Body of pancreas (tissue), 4 donors: Measurements from ENCODE around the gene PPME1. TPM values are rescaled to one million over a fixed set of nuclear protein-coding genes. Genes with fewer than 3 reads are reported as not detected.

ENCODE experiments used
- ATAC-seq: fragments of 150-250 bp; one replicate; pipeline ENCODE4 v1.9.1; 2016
- DNase-seq, 4 donors: peaks; one replicate each; pipeline ENCODE4 v3.0.0-alpha.2; 2019
- H3K27ac ChIP-seq, 4 donors: fragments of 200-600 bp; sonication (generic); 1 replicate in 3 of 4; 2 replicates in 1 of 4; pipeline versions ENCODE4 v1.5.1 to v1.6.1; 2016 to 2019; ENCODE audit warnings: mild to moderate bottlenecking in 1 of 4, mixed read lengths in 1 of 4, moderate library complexity in 1 of 4
- H3K27me3 ChIP-seq, 2 donors: fragments of 200-600 bp; sonication (generic); one replicate each; pipeline ENCODE4 v1.6.0; 2016; ENCODE audit warnings: mild to moderate bottlenecking in 1 of 2
- H3K36me3 ChIP-seq, 2 donors: fragments of 200-600 bp; sonication (generic); replicated peaks in 1 of 2; 2 replicates each; pipeline ENCODE4 v1.5.1; 2016; ENCODE audit warnings: low read depth in 2 of 2; ENCODE audit not compliant: insufficient read depth in 1 of 2
- H3K4me1 ChIP-seq: fragments of 200-600 bp; sonication (generic); one replicate; pipeline ENCODE4 v1.6.0; 2016
- H3K4me3 ChIP-seq, 2 donors: fragments of 200-600 bp; sonication (generic); 1 replicate in 1 of 2; 2 replicates in 1 of 2; pipeline ENCODE4 v1.5.1; 2016 to 2019
- H3K9me3 ChIP-seq, 3 donors: fragments of 200-600 bp; sonication (generic); 1 replicate in 2 of 3; 2 replicates in 1 of 3; pipeline ENCODE4 v1.5.1; 2016
- POLR2A ChIP-seq, 3 donors: fragments of 450-650 bp; IDR thresholded peaks; one replicate each; pipeline ENCODE4 v1.6.1; 2016; ENCODE audit warnings: antibody characterized with exemption in 3 of 3, mild to moderate bottlenecking in 2 of 3
- WGBS, 2 donors: methylation state at CpG; one replicate each; pipeline ENCODE4 v1.1.5; 2017; 5-methylcytosine and 5-hydroxymethylcytosine counted together
- intact Hi-C: fragments of 100-400 bp; cut with DNase I; formaldehyde crosslinking; loops from one replicate; pipeline ENCODE4 v1.15.1; 2023
- total RNA-seq, 2 donors: library from RNA; depleted of rRNA; stranded (reverse); fragments of >200 nt; gene quantifications; one replicate each; pipeline ENCODE4 v1.1.0, GENCODE V29; 2016
- TF ChIP-seq, protein P1 (sequence below), 7 experiments: fragments of 450-650 bp in 4 of 7; fragments of 200-600 bp in 3 of 7; sonication (generic) in 3 of 7; IDR thresholded peaks; one replicate each; pipeline ENCODE4 v1.5.1; 2016 to 2019; ENCODE audit warnings: antibody characterized with exemption in 7 of 7

Gene PPME1
- total RNA-seq, 2 donors from 2014 or later = 10.9 to 12.9 TPM

GRCh38 chr11:74282914-74283371, 111.9 kb downstream of the PPME1 start:
- DNase-seq = no peak
- H3K27ac ChIP-seq = no peak overlapping the region
- H3K9me3 ChIP-seq = no peaks in the 10 kb centered on the region
- peaks cover 8% of the 10 kb centered on the region for H3K4me1 ChIP-seq
- H3K27me3 ChIP-seq = no peaks in the 10 kb centered on the region
- no peak overlapping the region for H3K4me3 ChIP-seq
- intact Hi-C loops = no loop called here
- TF ChIP-seq POLR2A (IDR thresholded peaks at IDR 0.05) = no peak
- TF ChIP-seq, protein P1, sequence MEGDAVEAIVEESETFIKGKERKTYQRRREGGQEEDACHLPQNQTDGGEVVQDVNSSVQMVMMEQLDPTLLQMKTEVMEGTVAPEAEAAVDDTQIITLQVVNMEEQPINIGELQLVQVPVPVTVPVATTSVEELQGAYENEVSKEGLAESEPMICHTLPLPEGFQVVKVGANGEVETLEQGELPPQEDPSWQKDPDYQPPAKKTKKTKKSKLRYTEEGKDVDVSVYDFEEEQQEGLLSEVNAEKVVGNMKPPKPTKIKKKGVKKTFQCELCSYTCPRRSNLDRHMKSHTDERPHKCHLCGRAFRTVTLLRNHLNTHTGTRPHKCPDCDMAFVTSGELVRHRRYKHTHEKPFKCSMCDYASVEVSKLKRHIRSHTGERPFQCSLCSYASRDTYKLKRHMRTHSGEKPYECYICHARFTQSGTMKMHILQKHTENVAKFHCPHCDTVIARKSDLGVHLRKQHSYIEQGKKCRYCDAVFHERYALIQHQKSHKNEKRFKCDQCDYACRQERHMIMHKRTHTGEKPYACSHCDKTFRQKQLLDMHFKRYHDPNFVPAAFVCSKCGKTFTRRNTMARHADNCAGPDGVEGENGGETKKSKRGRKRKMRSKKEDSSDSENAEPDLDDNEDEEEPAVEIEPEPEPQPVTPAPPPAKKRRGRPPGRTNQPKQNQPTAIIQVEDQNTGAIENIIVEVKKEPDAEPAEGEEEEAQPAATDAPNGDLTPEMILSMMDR (IDR thresholded peaks at IDR 0.05) = no peak
- H3K36me3 ChIP-seq = no peaks in the 10 kb centered on the region
- ATAC-seq = no peak
- 68 to 79% methylated on average over 5 of the region's 5 CpGs for WGBS, 2 donors

DNA sequence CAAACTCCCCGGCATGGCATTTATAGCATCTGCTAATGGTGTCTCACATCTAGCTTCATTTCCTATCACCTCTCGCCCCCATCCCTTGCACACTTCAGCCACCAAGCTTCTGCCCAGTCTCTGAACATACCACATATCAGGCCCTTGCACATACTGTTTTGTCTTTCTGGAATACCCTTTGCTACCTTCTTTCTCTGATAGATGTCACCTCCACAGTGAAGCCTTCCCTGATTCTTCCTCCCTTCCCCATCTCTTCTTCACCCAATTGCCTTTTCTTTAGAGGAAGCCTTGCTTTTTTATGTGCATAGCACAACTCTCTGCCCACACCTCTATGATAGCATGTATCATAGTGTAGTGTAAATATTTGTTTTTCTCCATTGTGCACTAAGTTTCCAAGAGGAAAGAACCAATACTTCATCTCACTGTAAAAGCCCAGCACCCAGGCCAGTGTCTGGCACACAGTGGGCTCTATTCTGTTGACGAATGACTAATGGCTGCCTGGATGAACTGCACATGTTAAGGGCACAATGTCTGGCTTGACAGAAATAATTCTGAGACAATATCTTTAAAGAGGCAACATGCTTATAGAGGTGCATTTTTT, 112.6 kb downstream of the PPME1 start:
- Histone ChIP-seq H3K27me3 (no peaks in the 10 kb centered on the region), H3K4me3 (no peak overlapping the region), H3K4me1 (peaks cover 8% of the 10 kb centered on the region), H3K36me3 (no peaks in the 10 kb centered on the region), H3K9me3 (no peaks in the 10 kb centered on the region), H3K27ac (no peak overlapping the region)
- no peak for DNase-seq
- no peak for ATAC-seq
- WGBS, 2 donors = 61 to 69% methylated on average over 3 of the region's 3 CpGs
- intact Hi-C loops = no loop called here
- TF ChIP-seq, protein P1 (IDR thresholded peaks at IDR 0.05) = no peak
- TF ChIP-seq POLR2A (IDR thresholded peaks at IDR 0.05) = no peak

GRCh38 chr11:74284466-74284865, 113.4 kb downstream of the PPME1 start:
- no peak for TF ChIP-seq POLR2A (IDR thresholded peaks at IDR 0.05)
- TF ChIP-seq, protein P1 (IDR thresholded peaks at IDR 0.05) = no peak
- H3K4me1 ChIP-seq = peaks cover 8% of the 10 kb centered on the region
- DNase-seq = no peak
- intact Hi-C loops = no loop called here
- H3K36me3 ChIP-seq = no peaks in the 10 kb centered on the region
- no peak overlapping the region for H3K4me3 ChIP-seq
- 70 to 87% methylated on average over 2 of the region's 2 CpGs for WGBS, 2 donors
- H3K27me3 ChIP-seq = no peaks in the 10 kb centered on the region
- no peak overlapping the region for H3K27ac ChIP-seq
- H3K9me3 ChIP-seq = no peaks in the 10 kb centered on the region
- ATAC-seq = no peak

DNA sequence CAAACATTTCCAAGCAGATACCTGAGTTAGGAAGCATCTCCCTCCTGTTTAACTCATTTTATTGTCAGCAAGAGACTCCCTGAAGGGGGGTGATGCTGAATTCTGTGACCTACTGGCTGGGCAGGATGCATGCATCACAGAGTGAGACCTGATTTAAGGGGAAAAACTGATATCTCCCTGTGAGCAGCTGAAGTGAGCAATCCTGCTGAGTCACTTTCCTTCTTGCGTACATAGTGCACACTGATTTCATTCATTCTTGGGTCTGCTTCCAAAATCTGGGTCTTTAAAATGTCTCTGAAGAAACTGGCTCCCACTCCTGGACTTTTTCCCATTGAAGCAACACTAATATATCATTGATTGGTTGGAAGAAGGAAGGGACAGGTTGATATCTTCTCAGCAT, 117.1 kb downstream of the PPME1 start:
- TF ChIP-seq, protein P1 (IDR thresholded peaks at IDR 0.05) = no peak
- TF ChIP-seq POLR2A (IDR thresholded peaks at IDR 0.05) = no peak
- 71 to 80% methylated on average over 1 of the region's 1 CpG for WGBS, 2 donors
- Histone ChIP-seq H3K36me3 (no peaks in the 10 kb centered on the region), H3K9me3 (no peaks in the 10 kb centered on the region), H3K27me3 (no peaks in the 10 kb centered on the region), H3K4me3 (no peak overlapping the region), H3K27ac (no peak overlapping the region), H3K4me1 (peaks cover 8% of the 10 kb centered on the region)
- intact Hi-C loops = no loop called here
- ATAC-seq (peak; percentile 50), DNase-seq (peak in 1 of 4 donors; percentile 20)

GRCh38 chr11:74288911-74289310, 117.8 kb downstream of the PPME1 start:
- WGBS, 2 donors = 78 to 87% methylated on average over 4 of the region's 4 CpGs
- Histone ChIP-seq H3K27me3 (no peaks in the 10 kb centered on the region), H3K9me3 (no peaks in the 10 kb centered on the region), H3K4me3 (no peak overlapping the region), H3K27ac (no peak overlapping the region), H3K4me1 (peaks cover 4% of the 10 kb centered on the region), H3K36me3 (no peaks in the 10 kb centered on the region)
- no peak for TF ChIP-seq POLR2A (IDR thresholded peaks at IDR 0.05)
- TF ChIP-seq, protein P1 (IDR thresholded peaks at IDR 0.05) = no peak
- intact Hi-C loops = no loop called here
- no peak for ATAC-seq
- no peak for DNase-seq
